Prostate gland (tissue), 2 donors: ENCODE measurements around the gene AHCTF1. TPM values are rescaled to one million over a fixed set of nuclear protein-coding genes. Genes with fewer than 3 reads are reported as not detected.

ENCODE experiments used
- DNase-seq: peaks from one replicate; pipeline ENCODE4 v3.0.0-alpha.2; 2019; ENCODE audit warnings: low spot score
- H3K27ac ChIP-seq, 2 donors: fragments of 200-600 bp; sonication (generic); 2 replicates each; pipeline ENCODE4 v1.5.1; 2017 to 2019
- H3K27me3 ChIP-seq: fragments of 200-600 bp; sonication (generic); replicated peaks from 2 replicates; pipeline ENCODE4 v1.5.1; 2019; ENCODE audit not compliant: insufficient read depth
- H3K36me3 ChIP-seq, 2 donors: fragments of 200-600 bp; sonication (generic); 1 replicate in 1 of 2; 2 replicates in 1 of 2; pipeline versions ENCODE4 v1.5.1 to v1.8.1; 2017 to 2019
- H3K4me1 ChIP-seq: fragments of 200-600 bp; sonication (generic); replicated peaks from 2 replicates; pipeline ENCODE4 v1.5.1; 2019
- H3K4me3 ChIP-seq, 2 donors: fragments of 200-600 bp; sonication (generic); 2 replicates each; pipeline ENCODE4 v1.5.1; 2017 to 2019
- H3K9me3 ChIP-seq: fragments of 200-600 bp; sonication (generic); 2 replicates; pipeline ENCODE4 v1.5.1; 2017
- CTCF ChIP-seq, 4 experiments: fragments of 200-600 bp in 2 of 4; fragments of 450-650 bp in 2 of 4; sonication (generic) in 2 of 4; IDR thresholded peaks; 1 replicate in 3 of 4; 2 replicates in 1 of 4; pipeline ENCODE4 v1.5.1; 2016 to 2019; ENCODE audit warnings: antibody characterized with exemption in 4 of 4, mild to moderate bottlenecking in 2 of 4, moderate library complexity in 2 of 4
- POLR2A ChIP-seq: fragments of 450-650 bp; IDR thresholded peaks from one replicate; pipeline ENCODE4 v1.6.1; 2016; ENCODE audit warnings: antibody characterized with exemption, mild to moderate bottlenecking
- POLR2AphosphoS5 ChIP-seq: sonication (generic); formaldehyde crosslinking; IDR thresholded peaks from one replicate; pipeline ENCODE4 v1.6.1; 2017; ENCODE audit warnings: antibody characterized with exemption
- WGBS: methylation state at CpG from one replicate; pipeline ENCODE4 v1.1.5; 2018; 5-methylcytosine and 5-hydroxymethylcytosine counted together
- intact Hi-C: fragments of 100-400 bp; cut with DNase I; formaldehyde crosslinking; loops from one replicate; pipeline ENCODE4 v1.14.2; 2022
- total RNA-seq, 2 donors: library from RNA; depleted of rRNA; stranded (reverse); fragments of >200 nt; gene quantifications; one replicate each; pipeline ENCODE4 v1.1.0, GENCODE V29; 2016

AHCTF1 gene
- total RNA-seq, 2 donors from 2014 or later, result 22.5 to 39.6 TPM

- 36% methylated on average over 10 of the region's 10 CpGs for WGBS
- no peak for DNase-seq
- intact Hi-C loops, result no loop called here
Observed at GRCh38 chr1:246800756-246801155, 131.0 kb downstream of the AHCTF1 start.

GRCh38 chr1:246800356-246800755 is 131.4 kb downstream of the AHCTF1 start:
- Histone ChIP-seq H3K4me3 (no peak overlapping the region), H3K9me3 (no peaks in the 10 kb centered on the region), H3K27me3 (no peaks in the 10 kb centered on the region), H3K4me1 (no peaks in the 10 kb centered on the region), H3K36me3 (no peaks in the 10 kb centered on the region), H3K27ac (no peak overlapping the region)
- TF ChIP-seq POLR2AphosphoS5 (no peak), POLR2A (no peak), CTCF (IDR thresholded peaks at IDR 0.05) (no peak)
- intact Hi-C loops, result no loop called here
- DNase-seq, result no peak
- WGBS, result 48% methylated on average over 3 of the region's 3 CpGs

More at GRCh38 chr1:246800756-246801155, 131.0 kb downstream of the AHCTF1 start:
- Histone ChIP-seq H3K27ac (no peak overlapping the region), H3K4me3 (no peak overlapping the region), H3K4me1 (no peaks in the 10 kb centered on the region), H3K27me3 (no peaks in the 10 kb centered on the region), H3K9me3 (no peaks in the 10 kb centered on the region), H3K36me3 (no peaks in the 10 kb centered on the region)
- no peak for TF ChIP-seq POLR2A
- TF ChIP-seq CTCF (IDR thresholded peaks at IDR 0.05), result no peak
- TF ChIP-seq POLR2AphosphoS5, result no peak

- no peak overlapping the region for H3K27ac ChIP-seq
- H3K36me3 ChIP-seq, result no peaks in the 10 kb centered on the region
- H3K27me3 ChIP-seq, result no peaks in the 10 kb centered on the region
- no peaks in the 10 kb centered on the region for H3K9me3 ChIP-seq
- intact Hi-C loops, result no loop called here
- DNase-seq, result no peak
- H3K4me1 ChIP-seq, result no peaks in the 10 kb centered on the region
- TF ChIP-seq POLR2AphosphoS5 (no peak), POLR2A (no peak), CTCF (IDR thresholded peaks at IDR 0.05) (no peak)
- no peak overlapping the region for H3K4me3 ChIP-seq
- 82% methylated on average over 22 of the region's 22 CpGs for WGBS
Observed at GRCh38 chr1:246798606-246799496, 132.9 kb downstream of the AHCTF1 start.

GRCh38 chr1:246798107-246798506 is 133.6 kb downstream of the AHCTF1 start:
- no peaks in the 10 kb centered on the region for H3K9me3 ChIP-seq
- H3K4me1 ChIP-seq, result no peaks in the 10 kb centered on the region
- no peaks in the 10 kb centered on the region for H3K36me3 ChIP-seq
- no peak overlapping the region for H3K4me3 ChIP-seq
- no peak for DNase-seq
- no peaks in the 10 kb centered on the region for H3K27me3 ChIP-seq
- TF ChIP-seq POLR2AphosphoS5 (no peak), CTCF (IDR thresholded peaks at IDR 0.05) (no peak)
- WGBS, result 69% methylated on average over 4 of the region's 4 CpGs
- no peak overlapping the region for H3K27ac ChIP-seq
- intact Hi-C loops, result no loop called here

- TF ChIP-seq POLR2AphosphoS5 (no peak), CTCF (IDR thresholded peaks at IDR 0.05) (no peak), POLR2A (no peak)
- DNase-seq, result no peak
- Histone ChIP-seq H3K27me3 (no peaks in the 10 kb centered on the region), H3K27ac (no peak overlapping the region), H3K36me3 (no peaks in the 10 kb centered on the region), H3K9me3 (no peaks in the 10 kb centered on the region), H3K4me1 (no peaks in the 10 kb centered on the region), H3K4me3 (no peak overlapping the region)
- intact Hi-C loops, result no loop called here
- 87% methylated on average over 11 of the region's 11 CpGs for WGBS
Observed at GRCh38 chr1:246797597-246797996, 134.2 kb downstream of the AHCTF1 start.
